ENCODE measurements around the gene TUBA8.
"Not testable (repeated sequence)": the region's sequence is repeated elsewhere in the genome, so short reads cannot be mapped to it uniquely, and the experiment has no call there.

Gene TUBA8

GRCh38 chr22:18108187-18108586 lies 2.4 kb upstream of the TUBA8 start:
- DNase-seq: no peak

GRCh38 chr22:18109410-18110193 lies 1.0 kb upstream of the TUBA8 start:
- DNase-seq: no peak

GRCh38 chr22:18110954-18111758 lies 547 bp downstream of the TUBA8 start:
- DNase-seq: no peak

- no peak for DNase-seq
Measured at GRCh38 chr22:18111759-18112330, 1.2 kb downstream of the TUBA8 start.

GRCh38 chr22:18112440-18112839 lies 1.8 kb downstream of the TUBA8 start:
- no peak for DNase-seq

GRCh38 chr22:18113680-18114394 lies 3.2 kb downstream of the TUBA8 start:
- DNase-seq: no peak

GRCh38 chr22:18114495-18114894 lies 3.9 kb downstream of the TUBA8 start:
- DNase-seq: no peak

- DNase-seq: no peak
Measured at GRCh38 chr22:18114976-18115652, 4.5 kb downstream of the TUBA8 start.

GRCh38 chr22:18115906-18116371 lies 5.3 kb downstream of the TUBA8 start:
- no peak for DNase-seq

- no peak for DNase-seq
Measured at GRCh38 chr22:18116634-18117033, 6.0 kb downstream of the TUBA8 start.

- no peak for DNase-seq
Measured at GRCh38 chr22:18118345-18118915, 7.8 kb downstream of the TUBA8 start.

GRCh38 chr22:18119409-18120110 lies 9.0 kb downstream of the TUBA8 start:
- no peak for DNase-seq

GRCh38 chr22:18120857-18121256 lies 10.2 kb downstream of the TUBA8 start:
- no peak for DNase-seq

GRCh38 chr22:18121506-18121905 lies 10.9 kb downstream of the TUBA8 start:
- DNase-seq: no peak

GRCh38 chr22:18121954-18122554 lies 11.4 kb downstream of the TUBA8 start:
- no peak for DNase-seq

- not testable (repeated sequence) for DNase-seq
Measured at GRCh38 chr22:18123476-18124025, 12.9 kb downstream of the TUBA8 start.

GRCh38 chr22:18126606-18127005 lies 16.0 kb downstream of the TUBA8 start:
- DNase-seq: no peak

GRCh38 chr22:18130018-18130417 lies 19.4 kb downstream of the TUBA8 start:
- DNase-seq: no peak

- DNase-seq: no peak
Measured at GRCh38 chr22:18130699-18131429, 20.3 kb downstream of the TUBA8 start.

GRCh38 chr22:18133452-18133851 lies 22.8 kb downstream of the TUBA8 start:
- no peak for DNase-seq
